GM19328 (cell line): ENCODE measurements around the gene OR5H2.
"Not testable (repeated sequence)": the region's sequence is repeated elsewhere in the genome, so short reads cannot be mapped to it uniquely, and the experiment has no call there.

Experiments used
- ATAC-seq: cut with Tn5 transposase; IDR thresholded peaks from one replicate; pipeline ENCODE4 v1.9.1; 2021; ENCODE audit warnings: mild to moderate bottlenecking, moderate library complexity; ENCODE audit not compliant: unreplicated experiment

OR5H2 gene

GRCh38 chr3:98282205-98282604, at the start of gene OR5H2:
OR5H2 (plus strand) TSS chr3:98282505; CDS start chr3:98282903, 398 bp downstream.
- ATAC-seq, result no peak

GRCh38 chr3:98233468-98233867, 48.8 kb upstream of the OR5H2 start:
- ATAC-seq, result peak; percentile 42

GRCh38 chr3:98240131-98240530, 42.2 kb upstream of the OR5H2 start:
- no peak for ATAC-seq

GRCh38 chr3:98242155-98242554, 40.1 kb upstream of the OR5H2 start:
- ATAC-seq, result no peak

GRCh38 chr3:98243843-98244242, 38.5 kb upstream of the OR5H2 start:
- no peak for ATAC-seq

GRCh38 chr3:98246142-98246541, 36.2 kb upstream of the OR5H2 start:
- ATAC-seq, result no peak

GRCh38 chr3:98256026-98256425, 26.3 kb upstream of the OR5H2 start:
- not testable (repeated sequence) for ATAC-seq

GRCh38 chr3:98259707-98260106, 22.6 kb upstream of the OR5H2 start:
- no peak for ATAC-seq

- ATAC-seq, result no peak
These were observed 20.3 kb upstream of the OR5H2 start for GRCh38 chr3:98262046-98262445.

GRCh38 chr3:98263944-98264343, 18.4 kb upstream of the OR5H2 start, which contains the start of gene OR5H6:
OR5H6 (plus strand) TSS chr3:98264244; CDS start chr3:98264333, 89 bp downstream.
- ATAC-seq, result no peak

GRCh38 chr3:98269846-98270245, 12.5 kb upstream of the OR5H2 start:
- ATAC-seq, result no peak

GRCh38 chr3:98272126-98272525, 10.2 kb upstream of the OR5H2 start:
- no peak for ATAC-seq

GRCh38 chr3:98274914-98275313, 7.4 kb upstream of the OR5H2 start:
- ATAC-seq, result no peak

- no peak for ATAC-seq
These were observed 8.6 kb downstream of the OR5H2 start for GRCh38 chr3:98290916-98291315.

GRCh38 chr3:98291332-98291957, 9.1 kb downstream of the OR5H2 start:
- ATAC-seq, result no peak

GRCh38 chr3:98322101-98322500, 39.8 kb downstream of the OR5H2 start:
- no peak for ATAC-seq

- no peak for ATAC-seq
These were observed 40.4 kb downstream of the OR5H2 start for GRCh38 chr3:98322686-98323085.

GRCh38 chr3:98323425-98323824, 41.1 kb downstream of the OR5H2 start:
- no peak for ATAC-seq

- ATAC-seq, result no peak
These were observed 42.8 kb downstream of the OR5H2 start for GRCh38 chr3:98325055-98325454.

- ATAC-seq, result no peak
These were observed 44.0 kb downstream of the OR5H2 start for GRCh38 chr3:98326105-98326893.

- peak; percentile 47 for ATAC-seq
These were observed 44.6 kb downstream of the OR5H2 start for GRCh38 chr3:98326945-98327344.

GRCh38 chr3:98328933-98329332, 46.6 kb downstream of the OR5H2 start:
- ATAC-seq, result no peak
